Epithelial cell of proximal tubule (primary cell): ENCODE results near the gene MAGEA10. TPM values are rescaled to one million over a fixed set of nuclear protein-coding genes. Genes with fewer than 3 reads are reported as not detected.
"Not testable (repeated sequence)": the region's sequence is repeated elsewhere in the genome, so short reads cannot be mapped to it uniquely, and the experiment has no call there.

Source experiments
- DNase-seq: peaks from one replicate; pipeline ENCODE4 v3.0.0-alpha.2; 2011; ENCODE audit warnings: low read depth
- H3K4me3 ChIP-seq: 2 replicates; pipeline ENCODE4 v1.5.1; 2011; ENCODE audit warnings: low read depth, mild to moderate bottlenecking, low read length
- total RNA-seq: library from RNA; depleted of rRNA; stranded (reverse); fragments of >200 nt; gene quantifications from 2 replicates; pipeline ENCODE4 v1.2.3, GENCODE V29; 2015
- TF ChIP-seq, protein P1 (sequence below): conservative IDR thresholded peaks from 2 replicates; pipeline ENCODE4 v1.5.1; 2012; ENCODE audit warnings: low read depth, mild to moderate bottlenecking, low read length

The MAGEA10 gene
- total RNA-seq, 1 donor from 2014 or later: not detected

DNA sequence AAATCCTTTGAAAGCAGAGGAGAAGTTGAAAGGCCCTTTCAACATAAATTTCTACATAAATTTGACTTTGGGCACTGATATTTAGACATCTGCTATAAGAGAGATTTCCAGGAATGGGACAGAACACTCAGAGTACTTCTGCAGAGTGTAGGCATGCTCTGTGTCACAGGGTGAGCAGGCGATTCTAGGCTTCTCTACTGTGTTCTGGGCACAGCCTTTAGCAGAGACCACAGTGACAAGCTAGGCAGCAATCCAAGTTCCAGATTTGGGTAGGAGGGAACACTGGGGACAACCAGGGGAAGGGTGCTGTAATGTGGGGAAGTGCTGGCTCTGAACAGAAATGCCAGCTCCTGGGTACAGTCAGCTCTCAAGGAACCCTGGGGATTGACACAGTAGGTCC lies 6.9 kb downstream of the MAGEA10 start:
- H3K4me3 ChIP-seq: no peak overlapping the region
- TF ChIP-seq, protein P1, sequence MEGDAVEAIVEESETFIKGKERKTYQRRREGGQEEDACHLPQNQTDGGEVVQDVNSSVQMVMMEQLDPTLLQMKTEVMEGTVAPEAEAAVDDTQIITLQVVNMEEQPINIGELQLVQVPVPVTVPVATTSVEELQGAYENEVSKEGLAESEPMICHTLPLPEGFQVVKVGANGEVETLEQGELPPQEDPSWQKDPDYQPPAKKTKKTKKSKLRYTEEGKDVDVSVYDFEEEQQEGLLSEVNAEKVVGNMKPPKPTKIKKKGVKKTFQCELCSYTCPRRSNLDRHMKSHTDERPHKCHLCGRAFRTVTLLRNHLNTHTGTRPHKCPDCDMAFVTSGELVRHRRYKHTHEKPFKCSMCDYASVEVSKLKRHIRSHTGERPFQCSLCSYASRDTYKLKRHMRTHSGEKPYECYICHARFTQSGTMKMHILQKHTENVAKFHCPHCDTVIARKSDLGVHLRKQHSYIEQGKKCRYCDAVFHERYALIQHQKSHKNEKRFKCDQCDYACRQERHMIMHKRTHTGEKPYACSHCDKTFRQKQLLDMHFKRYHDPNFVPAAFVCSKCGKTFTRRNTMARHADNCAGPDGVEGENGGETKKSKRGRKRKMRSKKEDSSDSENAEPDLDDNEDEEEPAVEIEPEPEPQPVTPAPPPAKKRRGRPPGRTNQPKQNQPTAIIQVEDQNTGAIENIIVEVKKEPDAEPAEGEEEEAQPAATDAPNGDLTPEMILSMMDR: no peak
- no peak for DNase-seq

DNA sequence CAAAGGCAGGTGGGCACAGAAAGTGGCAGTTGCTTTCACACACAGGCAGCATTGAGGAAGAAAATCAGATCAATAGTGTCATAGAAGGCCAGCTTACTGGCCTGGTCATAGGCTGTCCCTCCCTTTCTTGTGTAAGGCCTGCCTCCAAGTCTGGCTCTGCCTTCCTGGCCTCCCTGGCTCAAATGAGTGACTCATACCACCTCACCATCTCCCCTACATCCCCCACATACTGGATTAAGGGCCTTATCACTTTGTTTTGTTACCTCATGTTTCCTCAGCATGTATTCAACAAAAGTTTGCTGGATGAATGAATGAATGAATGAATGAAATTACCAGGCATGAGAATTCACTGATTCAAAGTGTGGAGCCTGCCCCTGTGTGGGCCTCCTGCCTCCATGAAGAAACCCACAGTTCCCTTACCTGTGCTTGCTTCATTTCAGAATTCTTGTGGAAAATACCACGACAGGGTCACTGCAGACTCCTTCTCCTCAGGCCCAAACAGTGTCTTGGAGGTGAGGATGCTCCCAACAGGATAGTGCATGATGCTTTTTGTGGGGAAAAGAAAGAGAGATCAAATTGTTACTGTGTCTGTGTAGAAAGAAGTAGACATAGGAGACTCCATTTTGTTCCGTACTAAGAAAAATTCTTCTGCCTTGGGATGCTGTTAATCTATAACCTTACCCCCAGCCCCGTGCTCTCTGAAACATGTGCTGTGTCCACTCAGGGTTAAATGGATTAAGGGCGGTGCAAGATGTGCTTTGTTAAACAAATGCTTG lies 9.1 kb downstream of the MAGEA10 start:
- DNase-seq: not testable (repeated sequence)

DNA sequence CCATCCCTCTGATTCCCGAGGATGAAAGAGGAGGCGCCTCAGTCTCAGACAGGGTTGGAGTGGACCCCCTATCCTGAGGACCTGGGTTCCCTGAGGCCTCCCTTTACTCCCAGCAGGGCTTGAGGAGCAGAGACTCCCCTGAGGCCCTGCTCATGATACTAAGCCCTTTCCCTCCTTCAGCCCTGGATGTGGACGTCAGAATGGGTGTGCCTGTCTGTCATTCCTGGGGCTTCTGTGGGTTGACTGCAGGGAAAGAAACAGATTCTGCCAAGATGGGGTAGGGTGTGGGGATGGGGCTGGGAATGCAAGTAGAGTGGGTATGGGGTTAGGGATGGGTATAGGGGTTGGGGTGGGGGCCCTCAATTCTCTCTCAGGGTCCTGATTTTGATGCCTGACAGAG lies 21.1 kb downstream of the MAGEA10 start:
- no peak overlapping the region for H3K4me3 ChIP-seq
- DNase-seq: no peak
- TF ChIP-seq, protein P1: no peak

More for the DNA sequence above, 9.1 kb downstream of the MAGEA10 start:
- H3K4me3 ChIP-seq: not testable (repeated sequence)

DNA sequence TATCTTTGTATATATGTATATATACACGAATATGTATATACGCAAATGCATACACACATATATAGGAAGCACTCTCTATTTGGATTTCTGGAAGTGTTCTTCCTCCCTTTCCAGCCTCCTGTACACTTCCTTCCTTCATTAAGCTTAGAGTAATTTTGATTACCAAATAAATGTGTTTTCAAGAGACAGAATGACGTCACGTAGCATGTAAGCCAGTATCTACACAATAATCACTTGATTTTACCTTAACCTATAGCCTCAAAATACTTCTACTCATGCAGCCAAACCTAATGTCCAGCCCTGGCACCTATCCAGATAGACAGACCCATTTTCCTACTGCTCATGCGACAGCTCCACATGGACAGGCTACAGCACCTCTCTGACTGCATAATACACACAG lies 29.9 kb downstream of the MAGEA10 start:
- TF ChIP-seq, protein P1: no peak
- H3K4me3 ChIP-seq: no peak overlapping the region
- no peak for DNase-seq

DNA sequence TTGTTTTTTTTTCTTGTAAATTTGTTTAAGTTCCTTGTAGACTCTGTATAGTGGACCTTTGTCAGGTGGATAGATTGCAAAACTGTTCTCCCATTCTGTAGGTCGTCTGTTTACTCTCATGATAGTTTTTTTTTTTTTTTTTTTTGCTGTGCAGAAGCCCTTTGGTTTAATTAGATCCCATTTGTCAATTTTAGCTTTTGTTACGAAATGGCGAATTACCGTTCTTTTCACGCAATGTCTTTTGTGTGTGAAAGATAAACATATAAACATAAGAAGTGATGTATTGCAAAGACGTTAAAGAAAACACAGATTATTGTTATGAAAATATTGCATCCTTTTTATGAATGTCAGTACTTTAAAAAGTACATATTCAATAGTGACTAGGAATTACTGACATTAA lies 34.5 kb downstream of the MAGEA10 start:
- DNase-seq: no peak
- H3K4me3 ChIP-seq: no peak overlapping the region
- TF ChIP-seq, protein P1: no peak

DNA sequence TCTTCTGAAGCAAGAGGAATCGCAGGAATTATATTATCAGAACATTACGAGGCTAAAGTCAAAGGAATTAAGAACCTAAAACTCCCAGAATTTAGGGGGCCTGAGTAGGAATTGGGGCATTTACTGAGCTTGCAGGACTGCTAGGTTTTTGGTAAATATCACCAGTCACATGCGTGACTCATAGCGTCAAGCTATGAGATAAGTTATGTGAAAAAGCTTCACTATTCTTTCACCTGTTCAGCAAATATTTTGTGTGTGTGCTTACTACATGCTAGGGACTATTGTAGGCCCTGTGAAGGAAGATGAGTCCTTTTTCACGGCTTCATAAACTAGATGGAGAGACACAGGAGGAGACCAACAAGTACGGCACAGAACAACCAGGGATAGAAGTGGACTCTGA lies 52.2 kb downstream of the MAGEA10 start:
- no peak for DNase-seq
- TF ChIP-seq, protein P1: no peak
- no peak overlapping the region for H3K4me3 ChIP-seq

Other genes with a start within 250 kb of the MAGEA10 start
- not detected in 2 replicates for gene MAGEA4, start 225.7 kb downstream of the MAGEA10 start, total RNA-seq
- gene GABRE, start 163.9 kb downstream of the MAGEA10 start, total RNA-seq: 2.5 and 4.8 TPM in 2 replicates